ENCODE data around the gene COL15A1.

Gene COL15A1

DNA sequence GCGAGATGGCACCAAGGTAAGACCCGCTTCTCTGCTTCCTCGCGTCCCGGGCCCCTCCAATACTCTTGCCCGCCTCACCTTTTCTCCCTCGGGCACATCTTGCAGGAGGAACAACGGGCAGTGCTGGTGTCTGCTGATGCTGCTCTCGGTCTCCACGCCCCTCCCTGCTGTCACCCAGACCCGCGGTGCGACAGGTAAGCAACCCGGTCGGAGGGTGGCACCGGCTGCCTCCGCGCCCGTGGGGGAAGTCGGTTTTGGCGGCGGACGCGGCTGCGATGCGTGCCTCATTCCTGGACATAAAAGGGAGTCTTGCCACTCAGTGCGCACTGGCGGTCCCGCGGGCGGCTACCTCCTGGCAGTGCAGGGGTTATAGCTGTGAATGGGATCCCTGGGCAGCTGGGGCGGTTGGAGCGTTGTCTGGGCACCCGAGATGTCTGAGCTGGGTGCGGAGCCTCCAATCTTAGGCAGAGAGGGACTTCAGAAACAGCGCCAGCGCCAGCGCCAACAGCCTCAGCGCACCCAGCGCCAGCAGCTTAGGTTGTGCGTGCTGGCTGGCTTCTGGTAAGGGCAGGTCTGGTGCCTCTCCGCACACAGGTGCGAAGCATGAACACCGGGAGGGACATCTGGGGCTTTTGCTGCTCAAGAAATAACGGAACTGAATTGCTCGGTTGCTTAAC lies 488 bp downstream of the COL15A1 start:
- DNase-seq, result no peak
- H3K36me3 Mint-ChIP-seq, result peaks cover 1% of the 10 kb centered on the region
- H3K27me3 Mint-ChIP-seq, result peaks cover 86% of the 10 kb centered on the region
- H3K4me3 Mint-ChIP-seq, result peak overlapping the region; percentile 53
- H3K27ac Mint-ChIP-seq, result no peak overlapping the region
- no peaks in the 10 kb centered on the region for H3K9me3 Mint-ChIP-seq
- H3K4me1 Mint-ChIP-seq, result peaks cover 36% of the 10 kb centered on the region
- CTCF ChIA-PET, result no interaction called here

DNA sequence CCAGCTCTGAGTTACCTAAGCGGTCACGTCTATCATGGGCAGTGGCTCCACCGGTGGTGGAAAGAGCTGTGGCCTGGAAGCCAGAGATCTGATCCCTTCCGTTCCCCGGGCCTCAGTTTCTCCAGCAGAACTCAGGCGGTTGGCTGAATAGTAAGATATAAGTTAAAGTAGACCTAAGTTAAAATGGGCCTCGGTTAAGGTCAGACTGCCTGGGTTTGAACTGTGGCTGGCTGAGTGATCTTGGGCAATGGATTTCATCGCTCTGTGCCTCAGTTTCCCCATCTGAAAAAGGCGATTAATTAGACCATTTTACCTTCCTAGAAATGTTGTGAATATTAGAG lies 997 bp downstream of the COL15A1 start:
- CTCF ChIA-PET, result no interaction called here
- Mint-ChIP-seq H3K4me3 (no peak overlapping the region), H3K27ac (no peak overlapping the region)

DNA sequence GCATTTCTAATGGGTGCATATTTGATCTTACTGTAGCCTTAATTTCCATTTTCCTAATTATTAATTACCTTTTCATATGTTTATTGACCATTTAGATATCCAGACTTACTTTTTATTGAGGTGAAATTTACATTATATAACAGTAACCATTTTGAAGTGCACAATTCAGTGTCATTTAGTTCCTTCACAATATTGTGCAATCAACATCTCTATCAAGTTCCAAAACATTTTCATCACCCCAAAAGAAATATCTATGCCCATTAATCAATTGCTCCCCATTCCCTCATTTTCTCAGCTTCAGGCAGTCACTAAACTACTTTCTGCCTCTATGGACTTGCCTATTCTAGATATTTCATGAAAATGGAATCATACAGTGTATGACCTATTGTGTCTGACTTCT lies 5.9 kb downstream of the COL15A1 start:
- no peak for DNase-seq
- Mint-ChIP-seq H3K9me3 (no peaks in the 10 kb centered on the region), H3K36me3 (no peaks in the 10 kb centered on the region), H3K27me3 (peaks cover 62% of the 10 kb centered on the region), H3K27ac (no peak overlapping the region), H3K4me1 (peaks cover 4% of the 10 kb centered on the region), H3K4me3 (no peak overlapping the region)
- CTCF ChIA-PET, result interaction anchor here (1.1 kb wide), 1 partner anchor 49 kb away, joined by 3 read pairs; no protein-coding TSS in a partner anchor

More for the DNA sequence above, 997 bp downstream of the COL15A1 start:
- Mint-ChIP-seq H3K36me3 (peaks cover 1% of the 10 kb centered on the region), H3K4me1 (peaks cover 36% of the 10 kb centered on the region), H3K9me3 (no peaks in the 10 kb centered on the region), H3K27me3 (peaks cover 81% of the 10 kb centered on the region)
- no peak for DNase-seq

DNA sequence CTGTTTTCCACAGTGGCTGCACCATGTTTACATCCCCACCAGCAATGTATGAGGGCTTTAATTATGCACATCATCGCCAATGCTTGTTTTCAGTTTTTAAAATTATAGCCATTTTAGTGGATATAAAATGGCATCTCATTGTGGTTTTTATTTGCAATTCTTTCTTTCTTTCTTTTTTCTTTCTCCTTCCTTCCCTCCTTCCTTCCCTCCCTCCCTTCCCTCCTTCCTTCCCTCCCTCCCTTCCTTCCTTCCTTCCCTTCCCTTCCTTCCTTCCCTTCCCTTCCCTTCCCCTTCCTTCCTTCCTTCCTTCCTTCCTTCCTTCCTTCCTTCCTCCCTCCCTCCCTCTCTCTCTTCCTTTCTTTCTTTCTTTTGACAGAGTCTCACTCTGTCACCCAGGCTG lies 6.6 kb downstream of the COL15A1 start:
- H3K27ac Mint-ChIP-seq, result no peak overlapping the region
- CTCF ChIA-PET, result no interaction called here
- DNase-seq, result no peak
- peaks cover 55% of the 10 kb centered on the region for H3K27me3 Mint-ChIP-seq
- no peaks in the 10 kb centered on the region for H3K4me1 Mint-ChIP-seq
- no peak overlapping the region for H3K4me3 Mint-ChIP-seq
- H3K9me3 Mint-ChIP-seq, result no peaks in the 10 kb centered on the region
- no peaks in the 10 kb centered on the region for H3K36me3 Mint-ChIP-seq

- Mint-ChIP-seq H3K27ac (no peak overlapping the region), H3K27me3 (peaks cover 47% of the 10 kb centered on the region), H3K4me3 (no peak overlapping the region), H3K4me1 (no peaks in the 10 kb centered on the region), H3K36me3 (no peaks in the 10 kb centered on the region), H3K9me3 (peaks cover 1% of the 10 kb centered on the region)
- CTCF ChIA-PET, result no interaction called here
- no peak for DNase-seq
Measured at GRCh38 chr9:98951967-98952366, 8.3 kb downstream of the COL15A1 start.

GRCh38 chr9:98953581-98954243 lies 10.0 kb downstream of the COL15A1 start:
- CTCF ChIA-PET, result no interaction called here
- Mint-ChIP-seq H3K4me3 (no peak overlapping the region), H3K9me3 (peaks cover 2% of the 10 kb centered on the region)

GRCh38 chr9:98954244-98954610 lies 10.5 kb downstream of the COL15A1 start:
- Mint-ChIP-seq H3K4me1 (no peaks in the 10 kb centered on the region), H3K27ac (no peak overlapping the region), H3K4me3 (no peak overlapping the region), H3K9me3 (peaks cover 2% of the 10 kb centered on the region), H3K27me3 (peaks cover 41% of the 10 kb centered on the region), H3K36me3 (no peaks in the 10 kb centered on the region)
- CTCF ChIA-PET, result no interaction called here
- DNase-seq, result no peak

More at GRCh38 chr9:98953581-98954243, 10.0 kb downstream of the COL15A1 start:
- Mint-ChIP-seq H3K36me3 (no peaks in the 10 kb centered on the region), H3K4me1 (no peaks in the 10 kb centered on the region), H3K27me3 (peaks cover 40% of the 10 kb centered on the region), H3K27ac (no peak overlapping the region)
- no peak for DNase-seq

DNA sequence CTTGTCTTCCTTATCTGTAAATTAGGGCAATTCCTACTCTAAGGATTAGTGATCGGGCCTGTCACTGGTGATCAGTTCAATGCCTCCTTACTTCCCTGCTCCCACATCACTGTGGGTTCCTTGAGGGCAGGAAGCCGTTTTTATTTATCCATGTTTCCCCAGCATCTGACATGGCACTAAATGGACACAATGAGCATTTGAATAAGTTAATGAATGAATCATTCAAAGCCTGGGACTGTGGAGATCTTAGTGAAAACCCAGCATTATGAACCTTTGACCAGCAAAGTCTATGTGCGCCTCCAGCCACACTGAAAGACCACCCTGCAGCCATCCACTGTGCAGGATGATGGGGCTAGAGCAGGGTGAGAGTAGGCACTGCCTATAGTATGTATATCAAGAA lies 11.6 kb downstream of the COL15A1 start:
- peaks cover 2% of the 10 kb centered on the region for H3K9me3 Mint-ChIP-seq
- DNase-seq, result no peak
- no peaks in the 10 kb centered on the region for H3K4me1 Mint-ChIP-seq
- peaks cover 49% of the 10 kb centered on the region for H3K27me3 Mint-ChIP-seq
- no peak overlapping the region for H3K27ac Mint-ChIP-seq
- CTCF ChIA-PET, result interaction anchor here (1.4 kb wide), 1 partner anchor 107 kb away, joined by 5 read pairs; no protein-coding TSS in a partner anchor
- no peak overlapping the region for H3K4me3 Mint-ChIP-seq
- H3K36me3 Mint-ChIP-seq, result no peaks in the 10 kb centered on the region

DNA sequence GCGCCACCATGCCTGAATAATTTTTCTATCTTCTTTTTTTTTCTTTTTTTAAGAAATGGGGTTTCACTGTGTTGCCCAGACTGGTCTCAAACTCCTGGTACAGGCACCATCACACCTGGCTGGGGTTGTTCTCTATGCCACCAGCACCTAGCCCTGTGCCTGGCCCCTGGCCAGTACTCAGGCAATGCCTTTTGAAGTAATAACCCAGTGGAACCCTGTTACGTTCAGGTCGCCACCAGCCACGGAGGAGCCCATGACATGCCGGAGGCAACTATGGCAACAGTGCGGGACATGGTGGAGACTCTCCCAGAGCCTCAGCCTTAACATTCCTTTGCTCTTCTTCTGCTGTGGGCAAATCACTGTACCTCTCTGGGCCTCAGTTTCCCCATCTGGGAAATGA lies 14.1 kb downstream of the COL15A1 start:
- CTCF ChIA-PET, result no interaction called here
- H3K4me1 Mint-ChIP-seq, result no peaks in the 10 kb centered on the region
- peaks cover 40% of the 10 kb centered on the region for H3K27me3 Mint-ChIP-seq
- no peaks in the 10 kb centered on the region for H3K36me3 Mint-ChIP-seq
- H3K9me3 Mint-ChIP-seq, result peaks cover 2% of the 10 kb centered on the region
- H3K4me3 Mint-ChIP-seq, result no peak overlapping the region
- no peak overlapping the region for H3K27ac Mint-ChIP-seq
- no peak for DNase-seq

DNA sequence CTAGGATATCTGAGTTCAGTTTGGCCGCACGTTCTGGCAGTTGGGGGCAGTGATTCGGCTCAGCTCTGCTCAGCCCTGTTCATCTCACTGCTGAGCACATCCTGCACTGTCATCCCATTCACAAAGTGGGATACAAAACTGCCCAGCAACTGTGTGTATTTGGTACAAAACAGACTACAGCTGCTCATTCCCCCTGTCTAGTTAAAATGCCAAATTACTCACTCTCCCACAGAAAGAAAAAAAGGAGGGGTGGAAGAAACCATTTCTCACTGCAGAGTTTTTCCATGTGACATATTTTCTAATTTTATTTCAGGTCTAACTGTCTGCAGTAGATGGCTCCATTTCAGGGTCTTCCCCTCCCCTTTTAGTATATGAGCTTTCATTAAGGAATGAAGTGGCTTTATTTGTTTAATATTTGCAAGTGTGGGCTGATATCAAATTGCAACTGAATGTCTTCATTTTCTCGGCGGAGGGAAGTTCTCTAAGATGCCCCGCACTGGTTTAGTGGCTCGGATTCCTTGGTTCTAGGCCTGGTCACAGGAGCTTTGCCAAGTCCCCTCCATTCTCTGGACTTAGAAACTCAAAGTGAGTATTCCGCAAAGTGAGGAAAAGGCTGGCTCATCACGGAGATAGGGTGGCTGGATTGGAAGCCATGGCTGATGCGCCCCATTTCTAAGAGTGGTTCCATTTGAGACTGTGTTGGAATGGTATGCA lies 14.7 kb downstream of the COL15A1 start:
- Mint-ChIP-seq H3K4me3 (no peak overlapping the region), H3K27me3 (peaks cover 43% of the 10 kb centered on the region), H3K36me3 (no peaks in the 10 kb centered on the region), H3K4me1 (no peaks in the 10 kb centered on the region), H3K9me3 (peaks cover 2% of the 10 kb centered on the region), H3K27ac (no peak overlapping the region)
- CTCF ChIA-PET, result no interaction called here
- no peak for DNase-seq

DNA sequence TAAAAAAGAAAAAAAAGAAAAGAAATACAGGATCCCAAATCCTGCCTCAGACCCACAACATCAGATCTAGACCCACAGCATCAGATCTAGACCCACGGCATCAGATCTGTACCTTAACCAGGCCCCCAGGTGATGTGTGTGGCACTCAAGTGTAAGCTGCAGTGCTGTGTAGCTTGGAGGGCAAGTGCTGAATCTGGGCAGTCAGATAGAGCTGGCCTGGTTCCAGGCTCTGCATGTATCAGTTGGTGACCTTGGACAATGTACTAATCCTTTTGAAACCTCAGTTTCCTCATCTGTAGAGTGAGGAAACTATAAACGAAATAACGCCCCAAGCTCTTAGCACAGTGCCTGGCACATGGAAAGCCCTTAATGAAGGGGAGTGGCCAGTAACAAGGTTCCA lies 16.7 kb downstream of the COL15A1 start:
- Mint-ChIP-seq H3K4me1 (no peaks in the 10 kb centered on the region), H3K4me3 (no peak overlapping the region), H3K27me3 (peaks cover 54% of the 10 kb centered on the region), H3K9me3 (peaks cover 2% of the 10 kb centered on the region), H3K36me3 (no peaks in the 10 kb centered on the region), H3K27ac (no peak overlapping the region)
- no peak for DNase-seq
- CTCF ChIA-PET, result interaction anchor here (0.6 to 1.6 kb wide), 2 partner anchors 15 to 257 kb away, joined by 3 to 4 read pairs; no protein-coding TSS in a partner anchor

DNA sequence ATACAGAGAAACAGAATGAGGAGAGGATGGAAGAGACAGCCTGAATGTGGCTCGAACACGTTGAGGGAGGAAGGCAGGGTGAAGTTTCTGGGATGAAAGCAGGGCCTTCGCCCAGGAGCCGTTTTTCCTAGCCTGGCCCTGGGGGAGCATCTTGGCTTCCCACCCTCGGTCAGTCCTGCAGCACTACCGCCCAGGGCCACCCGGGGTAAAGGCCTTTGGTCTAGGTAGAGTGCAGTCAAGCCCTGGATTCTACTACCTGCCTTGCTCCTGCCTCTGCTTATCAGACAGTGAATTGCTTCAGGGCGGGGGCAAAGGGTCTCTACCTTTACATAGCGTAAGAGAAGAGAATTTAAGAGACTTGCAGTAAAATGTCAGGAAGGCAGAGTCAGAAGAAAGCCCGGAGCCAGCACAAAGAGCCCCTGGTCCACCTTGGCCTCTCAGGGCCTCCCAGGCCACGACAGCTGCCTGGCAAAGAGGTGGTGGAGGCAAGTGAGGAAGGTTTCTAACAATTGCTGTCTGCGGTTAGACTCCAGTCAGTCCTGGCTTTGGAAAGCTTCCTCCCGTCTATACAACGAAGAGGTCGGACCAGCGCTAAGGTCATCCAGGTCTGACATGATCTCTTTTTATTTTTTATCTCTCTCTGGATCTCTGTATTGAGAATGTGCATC lies 17.9 kb downstream of the COL15A1 start:
- H3K4me3 Mint-ChIP-seq, result no peak overlapping the region
- no peaks in the 10 kb centered on the region for H3K36me3 Mint-ChIP-seq
- H3K27me3 Mint-ChIP-seq, result peaks cover 55% of the 10 kb centered on the region
- DNase-seq, result no peak
- CTCF ChIA-PET, result interaction anchor here (1.6 kb wide), 1 partner anchor 14 kb away, joined by 4 read pairs; no protein-coding TSS in a partner anchor
- H3K27ac Mint-ChIP-seq, result no peak overlapping the region
- H3K9me3 Mint-ChIP-seq, result peaks cover 2% of the 10 kb centered on the region
- H3K4me1 Mint-ChIP-seq, result no peaks in the 10 kb centered on the region

GRCh38 chr9:98962181-98962560 lies 18.5 kb downstream of the COL15A1 start:
- DNase-seq, result no peak
- CTCF ChIA-PET, result no interaction called here
- Mint-ChIP-seq H3K4me3 (no peak overlapping the region), H3K36me3 (no peaks in the 10 kb centered on the region), H3K27ac (no peak overlapping the region), H3K27me3 (peaks cover 49% of the 10 kb centered on the region), H3K4me1 (no peaks in the 10 kb centered on the region), H3K9me3 (no peaks in the 10 kb centered on the region)

GRCh38 chr9:98962861-98963260 lies 19.2 kb downstream of the COL15A1 start:
- H3K27ac Mint-ChIP-seq, result no peak overlapping the region
- CTCF ChIA-PET, result interaction anchor here (1.0 kb wide), 1 partner anchor 36 kb away, joined by 3 read pairs; no protein-coding TSS in a partner anchor
- H3K4me1 Mint-ChIP-seq, result no peaks in the 10 kb centered on the region
- no peaks in the 10 kb centered on the region for H3K9me3 Mint-ChIP-seq
- no peaks in the 10 kb centered on the region for H3K36me3 Mint-ChIP-seq
- DNase-seq, result no peak
- no peak overlapping the region for H3K4me3 Mint-ChIP-seq
- H3K27me3 Mint-ChIP-seq, result peaks cover 45% of the 10 kb centered on the region
